Endothelial cell (in vitro differentiated cells): ENCODE data around the gene JAKMIP2. TPM values are rescaled to one million over a fixed set of nuclear protein-coding genes. Genes with fewer than 3 reads are reported as not detected.

Source experiments
- DNase-seq: peaks from one replicate; pipeline ENCODE4 v3.0.0; 2021; ENCODE audit warnings: low spot score
- H3K27ac Mint-ChIP-seq: one replicate; pipeline ENCODE4 v1.8.0; 2021; ENCODE audit warnings: mixed read lengths, inconsistent platforms; ENCODE audit not compliant: unreplicated experiment
- H3K27me3 Mint-ChIP-seq: one replicate; pipeline ENCODE4 v1.8.0; 2021; ENCODE audit warnings: mild to moderate bottlenecking, moderate library complexity, mixed read lengths, inconsistent platforms; ENCODE audit not compliant: unreplicated experiment
- H3K36me3 Mint-ChIP-seq: one replicate; pipeline ENCODE4 v1.8.0; 2021; ENCODE audit warnings: mild to moderate bottlenecking, low read depth, mixed read lengths, inconsistent platforms; ENCODE audit not compliant: unreplicated experiment
- H3K4me1 Mint-ChIP-seq: one replicate; pipeline ENCODE4 v1.8.0; 2021; ENCODE audit warnings: mild to moderate bottlenecking, mixed read lengths, inconsistent platforms; ENCODE audit not compliant: unreplicated experiment
- H3K4me3 Mint-ChIP-seq: one replicate; pipeline ENCODE4 v1.8.0; 2021; ENCODE audit warnings: mild to moderate bottlenecking, mixed read lengths, inconsistent platforms; ENCODE audit not compliant: unreplicated experiment
- H3K9me3 Mint-ChIP-seq: one replicate; pipeline ENCODE4 v1.8.0; 2021; ENCODE audit warnings: mixed read lengths, inconsistent platforms; ENCODE audit not compliant: unreplicated experiment
- total RNA-seq: library from RNA; stranded (reverse); fragmentation: NEBNext Ultra II Directional; extraction: Animal tissue kit (Norgen Biotek cat#: 25700); gene quantifications from one replicate; pipeline ENCODE4 v1.2.1, GENCODE V29; 2021; ENCODE audit not compliant: unreplicated experiment
- TF ChIP-seq, protein P1 (sequence below): fragments of 200-600 bp; sonication (generic); IDR thresholded peaks from one replicate; pipeline ENCODE4 v1.5.0; 2021; ENCODE audit warnings: antibody characterized with exemption; ENCODE audit not compliant: unreplicated experiment

Gene JAKMIP2
- total RNA-seq, 1 donor from 2014 or later, result 4.3 TPM

DNA sequence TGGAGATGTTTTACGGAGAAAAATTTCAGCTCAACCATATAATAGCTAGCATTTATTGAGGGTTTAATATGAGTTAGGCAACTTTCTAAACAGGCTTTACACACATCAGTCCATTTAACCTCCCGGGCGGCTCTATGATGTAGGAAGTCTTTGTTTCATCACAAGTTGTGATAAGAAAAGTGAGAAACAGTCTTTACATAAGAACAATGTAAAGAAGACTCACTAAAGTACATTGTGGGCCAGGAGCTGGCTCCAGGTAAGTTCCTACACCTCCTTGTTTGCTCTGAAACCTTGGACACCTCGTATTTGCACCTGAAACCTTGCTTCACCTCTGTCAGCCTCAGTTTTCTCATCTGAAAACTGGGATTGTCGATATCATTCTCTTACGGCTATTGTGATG lies 116.1 kb downstream of the JAKMIP2 start:
- Mint-ChIP-seq H3K4me1 (no peaks in the 10 kb centered on the region), H3K9me3 (no peaks in the 10 kb centered on the region), H3K4me3 (no peak overlapping the region), H3K27me3 (no peaks in the 10 kb centered on the region), H3K36me3 (peaks cover 3% of the 10 kb centered on the region), H3K27ac (no peak overlapping the region)
- TF ChIP-seq, protein P1, sequence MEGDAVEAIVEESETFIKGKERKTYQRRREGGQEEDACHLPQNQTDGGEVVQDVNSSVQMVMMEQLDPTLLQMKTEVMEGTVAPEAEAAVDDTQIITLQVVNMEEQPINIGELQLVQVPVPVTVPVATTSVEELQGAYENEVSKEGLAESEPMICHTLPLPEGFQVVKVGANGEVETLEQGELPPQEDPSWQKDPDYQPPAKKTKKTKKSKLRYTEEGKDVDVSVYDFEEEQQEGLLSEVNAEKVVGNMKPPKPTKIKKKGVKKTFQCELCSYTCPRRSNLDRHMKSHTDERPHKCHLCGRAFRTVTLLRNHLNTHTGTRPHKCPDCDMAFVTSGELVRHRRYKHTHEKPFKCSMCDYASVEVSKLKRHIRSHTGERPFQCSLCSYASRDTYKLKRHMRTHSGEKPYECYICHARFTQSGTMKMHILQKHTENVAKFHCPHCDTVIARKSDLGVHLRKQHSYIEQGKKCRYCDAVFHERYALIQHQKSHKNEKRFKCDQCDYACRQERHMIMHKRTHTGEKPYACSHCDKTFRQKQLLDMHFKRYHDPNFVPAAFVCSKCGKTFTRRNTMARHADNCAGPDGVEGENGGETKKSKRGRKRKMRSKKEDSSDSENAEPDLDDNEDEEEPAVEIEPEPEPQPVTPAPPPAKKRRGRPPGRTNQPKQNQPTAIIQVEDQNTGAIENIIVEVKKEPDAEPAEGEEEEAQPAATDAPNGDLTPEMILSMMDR, result no peak
- DNase-seq, result no peak

DNA sequence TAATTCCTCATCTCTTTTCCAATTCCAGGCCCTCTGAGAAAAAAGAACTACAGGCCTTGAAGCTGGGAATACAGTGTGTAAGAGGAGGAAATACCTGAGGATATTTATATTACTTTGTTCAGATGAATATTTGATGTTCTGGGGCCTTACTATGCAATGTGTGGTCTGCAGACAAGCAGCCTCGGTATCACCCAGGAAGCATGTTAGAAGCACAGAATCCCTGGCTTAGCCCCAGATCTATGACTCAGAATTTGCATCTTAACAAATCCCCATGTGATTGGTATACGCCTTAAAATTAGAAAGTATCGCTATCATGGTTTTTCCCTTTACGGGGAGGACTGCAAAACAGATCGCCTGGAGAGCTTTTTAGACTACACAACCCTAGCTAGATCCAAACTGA lies 121.0 kb downstream of the JAKMIP2 start:
- no peak overlapping the region for H3K4me3 Mint-ChIP-seq
- H3K27ac Mint-ChIP-seq, result no peak overlapping the region
- TF ChIP-seq, protein P1, result no peak
- H3K4me1 Mint-ChIP-seq, result no peaks in the 10 kb centered on the region
- H3K27me3 Mint-ChIP-seq, result no peaks in the 10 kb centered on the region
- no peaks in the 10 kb centered on the region for H3K9me3 Mint-ChIP-seq
- no peak for DNase-seq
- peaks cover 3% of the 10 kb centered on the region for H3K36me3 Mint-ChIP-seq

DNA sequence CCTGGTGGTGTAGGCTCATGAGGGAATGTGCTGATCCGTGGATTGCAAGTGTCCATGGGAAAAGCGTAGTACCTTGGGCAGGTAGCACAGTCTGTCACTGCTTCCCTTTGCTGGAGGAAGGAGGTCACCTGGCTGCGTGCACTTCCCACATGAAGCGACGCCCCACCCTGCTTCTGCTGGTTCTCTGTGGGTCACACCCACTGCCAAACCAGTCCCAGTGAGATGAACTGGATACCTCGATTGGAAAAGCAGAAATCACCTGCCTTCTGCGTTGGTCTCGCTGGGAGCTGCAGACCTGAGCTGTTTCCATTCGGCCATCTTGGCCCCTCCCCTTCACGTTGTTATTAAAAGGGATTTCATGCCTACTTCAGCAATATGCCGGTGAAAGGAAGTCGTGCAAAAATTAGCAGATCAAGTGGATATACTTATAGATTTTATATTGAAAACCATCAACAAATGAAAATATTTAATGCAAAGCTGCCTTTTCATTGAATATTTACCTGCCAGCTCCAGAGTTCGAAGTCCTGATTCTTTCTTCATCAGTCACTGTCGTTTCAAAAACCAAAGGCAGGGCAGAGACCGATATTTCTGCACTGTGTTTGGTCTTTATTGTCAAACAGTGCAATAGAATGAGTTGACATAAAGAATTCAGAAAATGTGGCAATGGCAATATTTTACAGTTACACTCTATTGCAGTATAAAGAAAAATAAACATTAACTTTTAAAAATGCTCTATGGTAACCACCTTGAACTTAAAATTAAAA lies 123.2 kb downstream of the JAKMIP2 start:
- H3K4me1 Mint-ChIP-seq, result no peaks in the 10 kb centered on the region
- TF ChIP-seq, protein P1, result no peak
- H3K27me3 Mint-ChIP-seq, result no peaks in the 10 kb centered on the region
- H3K27ac Mint-ChIP-seq, result no peak overlapping the region
- H3K4me3 Mint-ChIP-seq, result no peak overlapping the region
- DNase-seq, result no peak
- H3K36me3 Mint-ChIP-seq, result peaks cover 3% of the 10 kb centered on the region
- H3K9me3 Mint-ChIP-seq, result no peaks in the 10 kb centered on the region

DNA sequence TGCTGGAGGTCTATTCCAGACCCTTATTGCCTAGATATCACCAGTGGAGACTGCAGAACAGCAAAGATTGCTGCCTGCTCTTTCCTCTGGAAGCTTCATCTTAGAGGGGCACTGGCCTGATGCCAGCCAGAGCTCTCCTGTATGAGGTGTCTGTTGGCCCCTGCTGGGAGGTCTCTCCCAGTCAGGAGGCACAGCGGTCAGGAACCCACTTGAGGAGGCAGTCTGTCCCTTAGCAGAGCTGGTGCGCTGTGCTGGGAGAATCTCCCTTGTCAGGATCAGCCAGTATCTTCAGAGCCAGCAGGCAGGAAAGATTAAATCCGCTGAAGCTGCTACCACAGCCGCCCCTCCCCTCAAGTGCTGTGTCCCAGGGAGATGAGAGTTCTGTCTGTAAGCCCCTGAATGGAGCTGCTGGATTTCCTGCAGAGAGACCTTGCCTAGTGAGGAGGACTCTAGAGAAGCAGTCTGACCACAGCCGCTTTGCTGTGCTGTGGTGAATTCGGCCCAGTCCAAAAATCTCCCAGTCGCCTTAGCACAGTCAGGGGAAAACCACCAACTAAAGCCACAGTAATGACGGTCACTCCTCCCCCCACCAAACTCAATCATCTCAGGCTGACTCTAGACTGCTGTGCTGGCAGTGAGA lies 124.1 kb downstream of the JAKMIP2 start:
- no peak for DNase-seq
- H3K9me3 Mint-ChIP-seq, result no peaks in the 10 kb centered on the region
- H3K36me3 Mint-ChIP-seq, result peaks cover 3% of the 10 kb centered on the region
- no peaks in the 10 kb centered on the region for H3K4me1 Mint-ChIP-seq
- no peak overlapping the region for H3K27ac Mint-ChIP-seq
- no peaks in the 10 kb centered on the region for H3K27me3 Mint-ChIP-seq
- TF ChIP-seq, protein P1, result no peak
- no peak overlapping the region for H3K4me3 Mint-ChIP-seq

DNA sequence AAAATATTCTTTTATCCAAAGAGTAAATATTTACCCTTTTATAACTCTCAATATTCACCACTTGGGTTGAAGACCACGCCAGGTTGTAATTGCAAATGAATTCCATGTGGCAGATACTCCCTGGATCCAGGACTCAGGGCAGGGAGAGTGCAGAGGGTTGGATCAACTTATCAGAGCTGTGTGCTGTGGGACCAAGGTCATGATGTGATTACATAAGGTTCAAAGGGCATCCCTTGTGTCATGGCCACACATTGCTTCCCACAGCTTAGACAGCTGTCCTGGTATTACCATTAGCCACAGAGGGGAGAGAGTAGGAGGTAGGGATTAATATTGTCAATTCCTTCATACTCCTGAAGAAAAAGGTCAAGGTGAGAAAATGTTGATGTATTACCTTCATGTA lies 133.9 kb downstream of the JAKMIP2 start:
- Mint-ChIP-seq H3K4me1 (no peaks in the 10 kb centered on the region), H3K27ac (no peak overlapping the region), H3K36me3 (no peaks in the 10 kb centered on the region), H3K9me3 (no peaks in the 10 kb centered on the region), H3K4me3 (no peak overlapping the region), H3K27me3 (no peaks in the 10 kb centered on the region)
- TF ChIP-seq, protein P1, result no peak
- DNase-seq, result no peak
